ENCODE results near the gene SLC50A1. TPM values are rescaled to one million over a fixed set of nuclear protein-coding genes. Genes with fewer than 3 reads are reported as not detected.

The SLC50A1 gene
- total and polyA plus RNA-seq, 2 of the 8 experiments (the other 6 are each of a cell fraction or from before 2014, with no cell fraction given): 36.5 to 90.8 TPM

DNA sequence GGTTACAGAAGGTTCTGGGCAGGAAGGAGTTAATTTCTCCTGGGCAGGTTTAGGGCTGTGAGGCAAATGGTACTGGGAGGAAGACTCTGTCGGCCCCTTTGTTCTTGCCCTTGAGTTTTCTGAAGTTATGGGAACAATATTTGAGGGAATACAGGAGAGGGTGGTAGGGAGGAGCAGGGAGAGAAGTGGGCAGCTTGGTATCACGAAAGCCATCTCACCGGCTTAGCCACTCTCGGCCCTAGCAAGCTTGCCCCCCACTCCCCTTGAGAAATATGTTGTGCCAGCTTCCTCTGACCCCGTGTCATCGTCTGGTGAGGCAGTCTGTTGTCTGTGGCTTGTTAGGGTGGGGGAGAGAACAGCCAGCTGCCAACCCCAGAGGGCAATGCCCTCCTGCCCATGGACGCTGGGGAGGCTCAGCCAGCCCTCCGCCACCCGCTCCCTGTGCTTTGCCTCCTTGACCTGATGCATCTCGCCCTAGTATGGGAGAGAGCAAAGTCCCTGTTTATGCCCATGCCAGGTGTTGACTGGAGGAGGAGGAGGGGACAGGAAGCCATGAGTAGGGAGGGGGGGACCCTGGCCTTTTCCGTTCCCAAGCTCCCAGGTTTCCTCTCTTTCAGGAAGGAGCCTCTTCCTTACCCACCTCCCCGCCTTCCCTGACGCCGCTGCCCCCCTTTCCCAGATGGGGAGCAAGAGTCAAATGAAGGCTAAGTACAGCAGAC is 6.7 kb upstream of the SLC50A1 start (continued):
- TF ChIP-seq SIN3A (conservative IDR thresholded peaks at IDR 0.05 in 1 of 2, IDR thresholded peaks at IDR 0.05 in 1 of 2; ENCODE audit: low read depth in 1 of 2, low read length in 2 of 2) (no peak), SIRT6 (IDR thresholded peaks at IDR 0.05; ENCODE audit: low read length) (no peak), RBBP5 (IDR thresholded peaks at IDR 0.05; ENCODE audit: borderline replicate concordance, low read depth, low read length) (no peak), CHD1 (IDR thresholded peaks at IDR 0.05; ENCODE audit: low read depth, low read length) (no peak), POLR2AphosphoS5 (IDR thresholded peaks at IDR 0.05; ENCODE audit: low read depth, low read length) (no peak), ASH2L (IDR thresholded peaks at IDR 0.05; ENCODE audit: low read length) (no peak), ZNF274 (IDR thresholded peaks at IDR 0.05; ENCODE audit: borderline replicate concordance, extremely low read depth, low read length) (no peak)
- TF ChIP-seq, protein P1, sequence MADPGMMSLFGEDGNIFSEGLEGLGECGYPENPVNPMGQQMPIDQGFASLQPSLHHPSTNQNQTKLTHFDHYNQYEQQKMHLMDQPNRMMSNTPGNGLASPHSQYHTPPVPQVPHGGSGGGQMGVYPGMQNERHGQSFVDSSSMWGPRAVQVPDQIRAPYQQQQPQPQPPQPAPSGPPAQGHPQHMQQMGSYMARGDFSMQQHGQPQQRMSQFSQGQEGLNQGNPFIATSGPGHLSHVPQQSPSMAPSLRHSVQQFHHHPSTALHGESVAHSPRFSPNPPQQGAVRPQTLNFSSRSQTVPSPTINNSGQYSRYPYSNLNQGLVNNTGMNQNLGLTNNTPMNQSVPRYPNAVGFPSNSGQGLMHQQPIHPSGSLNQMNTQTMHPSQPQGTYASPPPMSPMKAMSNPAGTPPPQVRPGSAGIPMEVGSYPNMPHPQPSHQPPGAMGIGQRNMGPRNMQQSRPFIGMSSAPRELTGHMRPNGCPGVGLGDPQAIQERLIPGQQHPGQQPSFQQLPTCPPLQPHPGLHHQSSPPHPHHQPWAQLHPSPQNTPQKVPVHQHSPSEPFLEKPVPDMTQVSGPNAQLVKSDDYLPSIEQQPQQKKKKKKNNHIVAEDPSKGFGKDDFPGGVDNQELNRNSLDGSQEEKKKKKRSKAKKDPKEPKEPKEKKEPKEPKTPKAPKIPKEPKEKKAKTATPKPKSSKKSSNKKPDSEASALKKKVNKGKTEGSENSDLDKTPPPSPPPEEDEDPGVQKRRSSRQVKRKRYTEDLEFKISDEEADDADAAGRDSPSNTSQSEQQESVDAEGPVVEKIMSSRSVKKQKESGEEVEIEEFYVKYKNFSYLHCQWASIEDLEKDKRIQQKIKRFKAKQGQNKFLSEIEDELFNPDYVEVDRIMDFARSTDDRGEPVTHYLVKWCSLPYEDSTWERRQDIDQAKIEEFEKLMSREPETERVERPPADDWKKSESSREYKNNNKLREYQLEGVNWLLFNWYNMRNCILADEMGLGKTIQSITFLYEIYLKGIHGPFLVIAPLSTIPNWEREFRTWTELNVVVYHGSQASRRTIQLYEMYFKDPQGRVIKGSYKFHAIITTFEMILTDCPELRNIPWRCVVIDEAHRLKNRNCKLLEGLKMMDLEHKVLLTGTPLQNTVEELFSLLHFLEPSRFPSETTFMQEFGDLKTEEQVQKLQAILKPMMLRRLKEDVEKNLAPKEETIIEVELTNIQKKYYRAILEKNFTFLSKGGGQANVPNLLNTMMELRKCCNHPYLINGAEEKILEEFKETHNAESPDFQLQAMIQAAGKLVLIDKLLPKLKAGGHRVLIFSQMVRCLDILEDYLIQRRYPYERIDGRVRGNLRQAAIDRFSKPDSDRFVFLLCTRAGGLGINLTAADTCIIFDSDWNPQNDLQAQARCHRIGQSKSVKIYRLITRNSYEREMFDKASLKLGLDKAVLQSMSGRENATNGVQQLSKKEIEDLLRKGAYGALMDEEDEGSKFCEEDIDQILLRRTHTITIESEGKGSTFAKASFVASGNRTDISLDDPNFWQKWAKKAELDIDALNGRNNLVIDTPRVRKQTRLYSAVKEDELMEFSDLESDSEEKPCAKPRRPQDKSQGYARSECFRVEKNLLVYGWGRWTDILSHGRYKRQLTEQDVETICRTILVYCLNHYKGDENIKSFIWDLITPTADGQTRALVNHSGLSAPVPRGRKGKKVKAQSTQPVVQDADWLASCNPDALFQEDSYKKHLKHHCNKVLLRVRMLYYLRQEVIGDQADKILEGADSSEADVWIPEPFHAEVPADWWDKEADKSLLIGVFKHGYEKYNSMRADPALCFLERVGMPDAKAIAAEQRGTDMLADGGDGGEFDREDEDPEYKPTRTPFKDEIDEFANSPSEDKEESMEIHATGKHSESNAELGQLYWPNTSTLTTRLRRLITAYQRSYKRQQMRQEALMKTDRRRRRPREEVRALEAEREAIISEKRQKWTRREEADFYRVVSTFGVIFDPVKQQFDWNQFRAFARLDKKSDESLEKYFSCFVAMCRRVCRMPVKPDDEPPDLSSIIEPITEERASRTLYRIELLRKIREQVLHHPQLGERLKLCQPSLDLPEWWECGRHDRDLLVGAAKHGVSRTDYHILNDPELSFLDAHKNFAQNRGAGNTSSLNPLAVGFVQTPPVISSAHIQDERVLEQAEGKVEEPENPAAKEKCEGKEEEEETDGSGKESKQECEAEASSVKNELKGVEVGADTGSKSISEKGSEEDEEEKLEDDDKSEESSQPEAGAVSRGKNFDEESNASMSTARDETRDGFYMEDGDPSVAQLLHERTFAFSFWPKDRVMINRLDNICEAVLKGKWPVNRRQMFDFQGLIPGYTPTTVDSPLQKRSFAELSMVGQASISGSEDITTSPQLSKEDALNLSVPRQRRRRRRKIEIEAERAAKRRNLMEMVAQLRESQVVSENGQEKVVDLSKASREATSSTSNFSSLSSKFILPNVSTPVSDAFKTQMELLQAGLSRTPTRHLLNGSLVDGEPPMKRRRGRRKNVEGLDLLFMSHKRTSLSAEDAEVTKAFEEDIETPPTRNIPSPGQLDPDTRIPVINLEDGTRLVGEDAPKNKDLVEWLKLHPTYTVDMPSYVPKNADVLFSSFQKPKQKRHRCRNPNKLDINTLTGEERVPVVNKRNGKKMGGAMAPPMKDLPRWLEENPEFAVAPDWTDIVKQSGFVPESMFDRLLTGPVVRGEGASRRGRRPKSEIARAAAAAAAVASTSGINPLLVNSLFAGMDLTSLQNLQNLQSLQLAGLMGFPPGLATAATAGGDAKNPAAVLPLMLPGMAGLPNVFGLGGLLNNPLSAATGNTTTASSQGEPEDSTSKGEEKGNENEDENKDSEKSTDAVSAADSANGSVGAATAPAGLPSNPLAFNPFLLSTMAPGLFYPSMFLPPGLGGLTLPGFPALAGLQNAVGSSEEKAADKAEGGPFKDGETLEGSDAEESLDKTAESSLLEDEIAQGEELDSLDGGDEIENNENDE (IDR thresholded peaks at IDR 0.05; ENCODE audit: insufficient replicate concordance, low read length): no peak
